HFFc6 (cell line): Measurements from ENCODE around the gene MOB2. TPM values are rescaled to one million over a fixed set of nuclear protein-coding genes. Genes with fewer than 3 reads are reported as not detected.

ENCODE experiments used
- DNase-seq: peaks from one replicate; pipeline ENCODE4 v3.0.0-alpha.2; 2018
- H3K27ac Mint-ChIP-seq: 2 replicates; pipeline ENCODE4 v1.8.0; 2020; ENCODE audit warnings: mild to moderate bottlenecking, mixed read lengths
- H3K27me3 Mint-ChIP-seq: 2 replicates; pipeline ENCODE4 v1.8.0; 2021; ENCODE audit warnings: mild to moderate bottlenecking, moderate library complexity, mixed read lengths; ENCODE audit not compliant: insufficient read depth
- H3K36me3 Mint-ChIP-seq: 2 replicates; pipeline ENCODE4 v1.8.0; 2021; ENCODE audit warnings: low read depth, mixed read lengths
- H3K4me1 Mint-ChIP-seq: 2 replicates; pipeline ENCODE4 v1.8.0; 2020; ENCODE audit warnings: low read depth, mixed read lengths
- H3K4me3 Mint-ChIP-seq: 2 replicates; pipeline ENCODE4 v1.8.0; 2020; ENCODE audit warnings: mild to moderate bottlenecking, moderate library complexity, mixed read lengths
- H3K9me3 Mint-ChIP-seq: 2 replicates; pipeline ENCODE4 v1.8.0; 2020; ENCODE audit warnings: mild to moderate bottlenecking, mixed read lengths
- CTCF ChIP-seq: fragments of 200-600 bp; sonication (generic); IDR thresholded peaks from 2 replicates; pipeline ENCODE4 v1.5.0; 2021; ENCODE audit warnings: antibody characterized with exemption, mild to moderate bottlenecking
- total RNA-seq, 6 experiments: library from RNA; stranded (reverse); fragmentation: NEBNext Ultra II Directional; extraction: Animal tissue kit (Norgen Biotek cat#: 25700); gene quantifications; 2 replicates in 1 of 6; 3 replicates in 5 of 6; pipeline ENCODE4 v1.2.3, GENCODE V29; 2021

MOB2 gene
- total RNA-seq, 6 experiments from 2014 or later, result 19.6 to 27.4 (median 21.4) TPM

DNA sequence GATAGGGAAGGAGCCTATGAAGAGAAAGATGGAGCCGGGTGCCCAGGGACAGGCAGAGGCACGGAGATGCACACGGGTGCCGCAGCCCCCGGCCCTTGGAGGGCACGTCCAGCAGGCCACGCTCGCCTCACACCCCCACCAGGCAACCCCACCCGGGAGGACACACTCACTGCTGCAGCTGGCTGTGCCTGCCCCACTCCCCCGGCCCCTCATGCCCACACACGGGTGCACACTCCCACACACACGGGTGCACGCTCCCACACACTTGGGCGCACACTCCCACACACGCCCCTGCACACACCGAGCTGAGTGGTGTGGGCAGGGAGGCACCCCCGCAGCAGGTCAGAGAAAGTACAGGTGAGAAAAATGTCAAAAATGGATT is 1.1 kb downstream of the MOB2 start:
- no peak for TF ChIP-seq CTCF

DNA sequence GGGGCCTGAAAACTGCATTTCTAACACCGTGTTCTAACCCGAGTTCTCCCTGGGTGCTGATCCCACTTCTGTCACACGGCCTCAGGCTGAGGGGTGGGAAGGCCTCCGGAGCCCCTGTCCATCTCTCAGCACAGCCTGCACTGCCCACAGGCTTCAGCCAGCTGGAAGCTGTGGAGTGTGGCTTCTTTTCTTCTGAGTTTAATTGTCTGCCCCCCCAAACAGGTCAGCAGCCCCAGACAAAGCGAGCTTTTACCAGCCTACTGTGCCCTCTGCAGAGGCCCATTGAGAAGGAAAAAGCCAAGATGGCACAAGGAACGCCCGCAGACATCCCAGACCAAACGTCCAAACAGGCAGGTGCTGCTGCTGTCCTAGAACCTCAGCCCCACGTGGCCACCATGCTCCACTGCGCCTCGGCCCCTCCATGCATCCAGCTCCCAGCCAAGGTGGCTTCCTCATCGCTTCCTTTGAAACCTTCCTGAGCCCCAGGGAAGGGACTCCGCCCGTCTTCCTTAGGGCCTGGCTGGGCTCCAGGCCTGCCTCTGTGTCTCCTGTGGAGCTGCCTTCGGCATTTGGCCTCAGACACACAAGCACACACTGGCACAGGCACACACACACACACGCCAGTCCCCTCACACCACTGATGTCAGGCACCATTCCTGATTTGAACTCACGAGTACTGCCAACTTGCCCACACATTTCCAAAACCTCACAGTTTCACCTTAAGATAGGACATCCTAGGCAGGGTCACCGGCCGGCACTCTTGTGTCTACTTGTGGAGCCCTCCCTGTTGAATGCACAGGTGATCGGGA is 1.7 kb downstream of the MOB2 start:
- no peak overlapping the region for H3K4me3 Mint-ChIP-seq
- TF ChIP-seq CTCF, result no peak

More for the DNA sequence above, 1.1 kb downstream of the MOB2 start:
- no peak for DNase-seq
- Mint-ChIP-seq H3K27ac (no peak overlapping the region), H3K36me3 (no peaks in the 10 kb centered on the region), H3K9me3 (no peaks in the 10 kb centered on the region), H3K27me3 (no peaks in the 10 kb centered on the region; the same call in 1 of the 2 replicates), H3K4me1 (no peaks in the 10 kb centered on the region), H3K4me3 (no peak overlapping the region)

GRCh38 chr11:1484061-1484671 is 2.4 kb downstream of the MOB2 start:
- Mint-ChIP-seq H3K27ac (no peak overlapping the region), H3K9me3 (no peaks in the 10 kb centered on the region), H3K36me3 (no peaks in the 10 kb centered on the region), H3K27me3 (no peaks in the 10 kb centered on the region; the same call in 1 of the 2 replicates), H3K4me1 (no peaks in the 10 kb centered on the region), H3K4me3 (no peak overlapping the region)
- no peak for DNase-seq
- TF ChIP-seq CTCF, result no peak

More for the DNA sequence above, 1.7 kb downstream of the MOB2 start:
- no peaks in the 10 kb centered on the region for H3K36me3 Mint-ChIP-seq
- DNase-seq, result no peak
- H3K9me3 Mint-ChIP-seq, result no peaks in the 10 kb centered on the region
- no peaks in the 10 kb centered on the region; the same call in 1 of the 2 replicates for H3K27me3 Mint-ChIP-seq
- H3K4me1 Mint-ChIP-seq, result no peaks in the 10 kb centered on the region
- no peak overlapping the region for H3K27ac Mint-ChIP-seq

DNA sequence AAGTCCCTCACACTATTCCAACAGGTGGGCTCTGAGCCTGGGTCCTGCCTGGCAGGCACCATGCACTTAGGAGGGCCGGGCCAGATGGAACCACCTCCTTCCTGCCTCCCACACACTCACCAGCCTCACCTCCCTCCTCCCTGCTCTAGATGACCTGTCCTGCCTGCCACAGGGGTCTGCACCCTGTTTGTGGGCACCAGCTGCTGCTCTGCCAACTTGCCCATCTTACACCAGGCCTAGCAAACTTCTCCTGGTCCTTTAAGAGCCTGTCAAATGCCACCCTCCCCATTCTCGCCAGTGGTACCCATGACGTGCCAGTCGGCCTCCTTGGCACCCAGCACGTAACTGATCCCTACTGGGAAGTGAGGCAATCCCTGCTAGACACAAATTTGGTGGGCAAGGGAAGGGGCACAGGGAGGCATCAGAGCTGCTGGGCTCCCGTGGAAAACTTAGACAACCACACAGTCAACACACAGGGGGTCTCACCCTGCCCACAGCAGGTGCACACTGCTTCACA is 3.1 kb downstream of the MOB2 start:
- Mint-ChIP-seq H3K27ac (no peak overlapping the region), H3K4me3 (no peak overlapping the region), H3K27me3 (no peaks in the 10 kb centered on the region), H3K9me3 (no peaks in the 10 kb centered on the region), H3K4me1 (no peaks in the 10 kb centered on the region), H3K36me3 (no peaks in the 10 kb centered on the region)
- no peak for TF ChIP-seq CTCF
- no peak for DNase-seq

- H3K4me3 Mint-ChIP-seq, result no peak overlapping the region
- H3K36me3 Mint-ChIP-seq, result no peaks in the 10 kb centered on the region
- DNase-seq, result no peak
- H3K27me3 Mint-ChIP-seq, result no peaks in the 10 kb centered on the region; the same call in 1 of the 2 replicates
- TF ChIP-seq CTCF, result peak; percentile 43
- H3K27ac Mint-ChIP-seq, result no peak overlapping the region
- H3K4me1 Mint-ChIP-seq, result no peaks in the 10 kb centered on the region
- no peaks in the 10 kb centered on the region for H3K9me3 Mint-ChIP-seq
These were observed 3.8 kb downstream of the MOB2 start for GRCh38 chr11:1482581-1483444.
